Hepatocyte (in vitro differentiated cells): ENCODE data around the gene SALL1.

Experiments
- EZH2phosphoT487 ChIP-seq: fragments of 200-600 bp; sonication (generic); IDR thresholded peaks from one replicate; pipeline ENCODE4 v1.6.1; 2018; ENCODE audit warnings: antibody characterized with exemption, mild to moderate bottlenecking, low read depth, moderate library complexity; ENCODE audit not compliant: unreplicated experiment, severe bottlenecking
- TF ChIP-seq, protein P1 (sequence below): fragments of 200-600 bp; sonication (generic); IDR thresholded peaks from 2 replicates; pipeline ENCODE4 v1.5.1; 2016; ENCODE audit warnings: antibody characterized with exemption, mild to moderate bottlenecking; ENCODE audit not compliant: poor library complexity

GRCh38 chr16:51154271-51155171 lies 3.5 kb upstream of the SALL1 start:
- TF ChIP-seq, protein P1, sequence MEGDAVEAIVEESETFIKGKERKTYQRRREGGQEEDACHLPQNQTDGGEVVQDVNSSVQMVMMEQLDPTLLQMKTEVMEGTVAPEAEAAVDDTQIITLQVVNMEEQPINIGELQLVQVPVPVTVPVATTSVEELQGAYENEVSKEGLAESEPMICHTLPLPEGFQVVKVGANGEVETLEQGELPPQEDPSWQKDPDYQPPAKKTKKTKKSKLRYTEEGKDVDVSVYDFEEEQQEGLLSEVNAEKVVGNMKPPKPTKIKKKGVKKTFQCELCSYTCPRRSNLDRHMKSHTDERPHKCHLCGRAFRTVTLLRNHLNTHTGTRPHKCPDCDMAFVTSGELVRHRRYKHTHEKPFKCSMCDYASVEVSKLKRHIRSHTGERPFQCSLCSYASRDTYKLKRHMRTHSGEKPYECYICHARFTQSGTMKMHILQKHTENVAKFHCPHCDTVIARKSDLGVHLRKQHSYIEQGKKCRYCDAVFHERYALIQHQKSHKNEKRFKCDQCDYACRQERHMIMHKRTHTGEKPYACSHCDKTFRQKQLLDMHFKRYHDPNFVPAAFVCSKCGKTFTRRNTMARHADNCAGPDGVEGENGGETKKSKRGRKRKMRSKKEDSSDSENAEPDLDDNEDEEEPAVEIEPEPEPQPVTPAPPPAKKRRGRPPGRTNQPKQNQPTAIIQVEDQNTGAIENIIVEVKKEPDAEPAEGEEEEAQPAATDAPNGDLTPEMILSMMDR = no peak
- no peak for TF ChIP-seq EZH2phosphoT487
